NCI-H1417 treated with DMSO at 0.1 percent for 48 hours (cell line): Measurements from ENCODE around the gene GDPD5.

Experiments used
- DNase-seq: peaks from one replicate; lab custom pipeline; 2025; lab: John Stamatoyannopoulos, UW

The GDPD5 gene

GRCh38 chr11:75471176-75471973, 54.4 kb downstream of the GDPD5 start:
- no peak for DNase-seq

- no peak for DNase-seq
Observed at GRCh38 chr11:75470476-75471080, 55.2 kb downstream of the GDPD5 start.

GRCh38 chr11:75469785-75470405, 55.8 kb downstream of the GDPD5 start:
- DNase-seq = no peak

- no peak for DNase-seq
Observed at GRCh38 chr11:75468534-75469340, 57.0 kb downstream of the GDPD5 start.

- no peak for DNase-seq
Observed at GRCh38 chr11:75467881-75468280, 57.9 kb downstream of the GDPD5 start.

- DNase-seq = no peak
Observed at GRCh38 chr11:75467311-75467710, 58.4 kb downstream of the GDPD5 start.

GRCh38 chr11:75465701-75466531, 59.8 kb downstream of the GDPD5 start:
- DNase-seq = no peak

- no peak for DNase-seq
Observed at GRCh38 chr11:75463106-75463774, 62.5 kb downstream of the GDPD5 start.

GRCh38 chr11:75462117-75462653, 63.6 kb downstream of the GDPD5 start:
- no peak for DNase-seq

GRCh38 chr11:75461151-75461550, 64.6 kb downstream of the GDPD5 start:
- DNase-seq = no peak

- DNase-seq = no peak
Observed at GRCh38 chr11:75456596-75457183, 69.1 kb downstream of the GDPD5 start.

GRCh38 chr11:75454987-75455386, 70.8 kb downstream of the GDPD5 start:
- no peak for DNase-seq

GRCh38 chr11:75453916-75454655, 71.7 kb downstream of the GDPD5 start:
- no peak for DNase-seq

GRCh38 chr11:75450826-75451821, 74.6 kb downstream of the GDPD5 start:
- DNase-seq = no peak

- no peak for DNase-seq
Observed at GRCh38 chr11:75450236-75450635, 75.5 kb downstream of the GDPD5 start.

- no peak for DNase-seq
Observed at GRCh38 chr11:75449776-75450175, 76.0 kb downstream of the GDPD5 start.

GRCh38 chr11:75449271-75449670, 76.5 kb downstream of the GDPD5 start:
- DNase-seq = no peak

GRCh38 chr11:75447415-75447814, 78.3 kb downstream of the GDPD5 start:
- DNase-seq = no peak
